ENCODE data around the gene TAF7. TPM values are rescaled to one million over a fixed set of nuclear protein-coding genes. Genes with fewer than 3 reads are reported as not detected.
A peak's percentile ranks its signal among the peaks of the same experiment; 100 is the strongest.

The TAF7 gene
- polyA plus RNA-seq, 1 of the 3 experiments (the other 2 are of a cell fraction): 30.6 TPM

GRCh38 chr5:141355641-141356040 is 35.1 kb upstream of the TAF7 start:
- no peak overlapping the region for H2AFZ ChIP-seq (ENCODE audit: low read depth)
- H3K27me3 ChIP-seq (ENCODE audit: insufficient read depth): no peaks in the 10 kb centered on the region
- no peaks in the 10 kb centered on the region; the same call in 1 of the 2 replicates for H3K9me3 ChIP-seq
- no peaks in the 10 kb centered on the region for H3K9me2 ChIP-seq
- DNase-seq: no peak
- H3K27ac ChIP-seq (ENCODE audit: low read depth in 2 of 2, low read length in 1 of 2): no peak overlapping the region
- no peaks in the 10 kb centered on the region for H3F3A ChIP-seq (replicated peaks; ENCODE audit: insufficient read depth)
- H3K36me3 ChIP-seq (replicated peaks in 1 of 2; ENCODE audit: control insufficient read depth in 1 of 2, insufficient read depth in 2 of 2, low read length in 1 of 2): no peaks in the 10 kb centered on the region
- no peaks in the 10 kb centered on the region for H4K20me1 ChIP-seq (ENCODE audit: insufficient read depth)
- H3K4me2 ChIP-seq: no peak overlapping the region
- CTCF ChIA-PET: interaction anchor here (0.6 to 1.7 kb wide), 10 partner anchors 8 to 211 kb away, joined by 3 to 8 read pairs (median 4); partner anchors contain the start of gene PCDHB6
- no peak overlapping the region for H3K9ac ChIP-seq
- H3K4me1 ChIP-seq (ENCODE audit: control insufficient read depth in 1 of 2, insufficient read depth in 2 of 2, low read depth in 1 of 2, low read length in 1 of 2): no peaks in the 10 kb centered on the region
- no peaks in the 10 kb centered on the region for H3K79me2 ChIP-seq (ENCODE audit: insufficient read depth)
- TF ChIP-seq ELF1 (IDR thresholded peaks at IDR 0.05): no peak
- TF ChIP-seq RXRA (IDR thresholded peaks at IDR 0.05; ENCODE audit: borderline replicate concordance, low read depth): no peak
- TF ChIP-seq IRF3 (IDR thresholded peaks at IDR 0.05; ENCODE audit: low read depth, low read length): no peak
- TF ChIP-seq, protein P1, sequence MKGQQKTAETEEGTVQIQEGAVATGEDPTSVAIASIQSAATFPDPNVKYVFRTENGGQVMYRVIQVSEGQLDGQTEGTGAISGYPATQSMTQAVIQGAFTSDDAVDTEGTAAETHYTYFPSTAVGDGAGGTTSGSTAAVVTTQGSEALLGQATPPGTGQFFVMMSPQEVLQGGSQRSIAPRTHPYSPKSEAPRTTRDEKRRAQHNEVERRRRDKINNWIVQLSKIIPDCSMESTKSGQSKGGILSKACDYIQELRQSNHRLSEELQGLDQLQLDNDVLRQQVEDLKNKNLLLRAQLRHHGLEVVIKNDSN (IDR thresholded peaks at IDR 0.05; ENCODE audit: borderline replicate concordance, low read depth): no peak
- no peak for TF ChIP-seq POLR2AphosphoS5 (IDR thresholded peaks at IDR 0.05; ENCODE audit: low read depth, low read length)
- no peak for TF ChIP-seq RAD21 (IDR thresholded peaks at IDR 0.05; ENCODE audit: low read length)
- TF ChIP-seq TCF12 (IDR thresholded peaks at IDR 0.05): no peak
- POLR2A ChIA-PET: no interaction called here
- no peak overlapping the region for H3K4me3 ChIP-seq (ENCODE audit: low read depth in 2 of 2, low read length in 1 of 2)
- WGBS (ENCODE audit: low lambda C conversion rate): 63% methylated on average over 17 of the region's 24 CpGs

DNA sequence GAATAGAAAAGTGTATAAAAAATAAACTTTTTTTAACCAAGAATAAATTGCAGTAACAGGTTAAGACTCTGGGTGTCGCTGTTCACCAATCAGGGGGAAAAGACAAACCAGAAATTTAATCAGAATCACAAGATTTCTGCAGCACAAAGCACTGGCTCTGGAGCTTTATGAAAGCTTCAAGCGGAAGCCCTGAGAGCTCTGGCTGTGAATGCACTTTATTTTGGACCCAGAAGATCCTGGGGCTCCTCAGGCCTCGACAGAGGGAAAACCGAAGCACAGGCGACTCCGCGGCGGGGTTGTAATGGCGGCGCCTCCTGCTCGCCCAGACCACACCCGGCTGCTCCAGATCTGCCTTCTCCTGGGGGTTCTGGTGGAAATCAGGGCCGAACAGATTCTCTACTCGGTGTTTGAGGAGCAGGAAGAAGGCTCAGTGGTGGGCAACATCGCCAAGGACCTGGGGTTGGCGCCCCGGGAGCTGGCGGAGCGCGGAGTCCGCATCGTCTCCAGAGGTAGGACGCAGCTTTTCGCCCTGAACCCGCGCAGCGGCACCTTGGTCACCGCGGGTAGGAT is 34.4 kb upstream of the TAF7 start, which contains the start of gene PCDHGA4:
TSS of gene PCDHGA4 (plus strand) at position 122 of the 570 bp plus-strand sequence. CDS start at position 209, 87 bp downstream.
- no peaks in the 10 kb centered on the region for H3K4me1 ChIP-seq (ENCODE audit: control insufficient read depth in 1 of 2, insufficient read depth in 2 of 2, low read depth in 1 of 2, low read length in 1 of 2)
- H3K4me3 ChIP-seq (ENCODE audit: low read depth in 2 of 2, low read length in 1 of 2): peak within 1 kb of the TSS in 1 of 2 experiments; percentile 28; a peak in 2 of 4 replicates
- H3K36me3 ChIP-seq (replicated peaks in 1 of 2; ENCODE audit: control insufficient read depth in 1 of 2, insufficient read depth in 2 of 2, low read length in 1 of 2): no peaks in the 10 kb centered on the region
- H3K4me2 ChIP-seq: no peak within 1 kb of the TSS
- POLR2A ChIA-PET: interaction anchor here (0.7 kb wide), 1 partner anchor 206 kb away, joined by 3 read pairs; no protein-coding TSS in a partner anchor
- H4K20me1 ChIP-seq (ENCODE audit: insufficient read depth): no peaks in the 10 kb centered on the region
- no peak within 1 kb of the TSS for H3K27ac ChIP-seq (ENCODE audit: low read depth in 2 of 2, low read length in 1 of 2)
- no peak for DNase-seq
- 0 out of 2 replicates have a peak within 1 kb of the TSS, but pooled peaks have one; percentile 13 for H2AFZ ChIP-seq (ENCODE audit: low read depth)
- CTCF ChIA-PET: interaction anchor here (0.8 to 1.7 kb wide), 8 partner anchors 122 to 212 kb away, joined by 3 to 8 read pairs (median 4); partner anchors contain the start of gene PCDHB6
- H3K79me2 ChIP-seq (ENCODE audit: insufficient read depth): no peaks in the 10 kb centered on the region
- H3K9me2 ChIP-seq: no peaks in the 10 kb centered on the region
- H3K27me3 ChIP-seq (ENCODE audit: insufficient read depth): no peaks in the 10 kb centered on the region
- H3K9ac ChIP-seq: no peak within 1 kb of the TSS
- TF ChIP-seq MXI1 (IDR thresholded peaks at IDR 0.05; ENCODE audit: low read depth, low read length): no peak
- TF ChIP-seq IRF3 (IDR thresholded peaks at IDR 0.05; ENCODE audit: low read depth, low read length): no peak
- TF ChIP-seq GATA2 (CRISPR knock-in tag; IDR thresholded peaks at IDR 0.05): no peak
- no peak for TF ChIP-seq FOXM1 (IDR thresholded peaks at IDR 0.05; ENCODE audit: low read depth)
- no peak for TF ChIP-seq YY1 (IDR thresholded peaks at IDR 0.05; ENCODE audit: low read depth)
- no peak for TF ChIP-seq RCOR1 (IDR thresholded peaks at IDR 0.05; ENCODE audit: low read length)
- no peak for TF ChIP-seq EZH2phosphoT487 (IDR thresholded peaks at IDR 0.05; ENCODE audit: borderline replicate concordance, low read depth)
- TF ChIP-seq CTCF (IDR thresholded peaks at IDR 0.05): peak; percentile 59
- 0 out of 2 replicates have a peak, but pooled peaks have one; percentile 33 for TF ChIP-seq RAD21 (IDR thresholded peaks at IDR 0.05; ENCODE audit: low read length)
- TF ChIP-seq SMC3 (IDR thresholded peaks at IDR 0.05; ENCODE audit: low read depth, low read length): 0 out of 2 replicates have a peak, but pooled peaks have one; percentile 11
- no peak for TF ChIP-seq SIN3A (IDR thresholded peaks at IDR 0.05; ENCODE audit: borderline replicate concordance, low read depth, low read length)
- no peak for TF ChIP-seq RFX5 (IDR thresholded peaks at IDR 0.05; ENCODE audit: low read length)
- TF ChIP-seq, protein P1 (IDR thresholded peaks at IDR 0.05; ENCODE audit: borderline replicate concordance, low read depth): no peak
- TF ChIP-seq FOXJ3 (CRISPR knock-in tag; IDR thresholded peaks at IDR 0.05): no peak
- no peak for TF ChIP-seq FOSL2 (IDR thresholded peaks at IDR 0.05; ENCODE audit: borderline replicate concordance, low read depth)
- no peaks in the 10 kb centered on the region for H3F3A ChIP-seq (replicated peaks; ENCODE audit: insufficient read depth)
- no peaks in the 10 kb centered on the region; the same call in 1 of the 2 replicates for H3K9me3 ChIP-seq
- WGBS (ENCODE audit: low lambda C conversion rate): 50% methylated on average over 23 of the region's 29 CpGs

Data from SK-N-SH (cell line).